Lung (tissue), 12 donors: ENCODE results near the gene ALPK1. TPM values are rescaled to one million over a fixed set of nuclear protein-coding genes. Genes with fewer than 3 reads are reported as not detected.

Source experiments
- ATAC-seq: fragments of 200-7000 bp; cut with Tn5 transposase; one replicate; pipeline ENCODE4 v1.9.1; 2020; ENCODE audit warnings: moderate number of reproducible peaks; ENCODE audit not compliant: insufficient read depth, low FRiP score
- DNase-seq, 3 donors: peaks; one replicate each; pipeline ENCODE4 v3.0.0-alpha.2; 2013 to 2017
- H3K27ac ChIP-seq, 2 donors: one replicate each; pipeline ENCODE4 v1.5.1; 2013; ENCODE audit warnings: mild to moderate bottlenecking in 2 of 2, moderate library complexity in 2 of 2, control low read depth in 1 of 2, inconsistent platforms in 1 of 2, low read depth in 1 of 2, low read length in 1 of 2
- H3K27me3 ChIP-seq, 3 donors: one replicate each; pipeline ENCODE4 v1.5.1; 2013; ENCODE audit warnings: low read length in 2 of 3; ENCODE audit not compliant: control insufficient read depth in 3 of 3, insufficient read depth in 3 of 3
- H3K36me3 ChIP-seq, 4 donors: one replicate each; pipeline ENCODE4 v1.5.1; 2013; ENCODE audit warnings: low read length in 4 of 4, mild to moderate bottlenecking in 1 of 4, moderate library complexity in 1 of 4; ENCODE audit not compliant: control insufficient read depth in 4 of 4, insufficient read depth in 4 of 4
- H3K4me1 ChIP-seq, 5 donors: one replicate each; pipeline ENCODE4 v1.5.1; 2013; ENCODE audit warnings: low read length in 5 of 5, mild to moderate bottlenecking in 2 of 5, moderate library complexity in 1 of 5; ENCODE audit not compliant: control insufficient read depth in 5 of 5, insufficient read depth in 5 of 5
- H3K4me3 ChIP-seq: one replicate; pipeline ENCODE4 v1.5.1; 2013; ENCODE audit warnings: mild to moderate bottlenecking, control low read depth, moderate library complexity
- H3K9ac ChIP-seq, 2 donors: one replicate each; pipeline ENCODE4 v1.5.1; 2013; ENCODE audit warnings: low read length in 2 of 2, control low read depth in 1 of 2; ENCODE audit not compliant: insufficient read depth in 1 of 2
- H3K9me3 ChIP-seq, 4 donors: one replicate each; pipeline ENCODE4 v1.5.1; 2013; ENCODE audit warnings: low read length in 3 of 4, mild to moderate bottlenecking in 1 of 4, moderate library complexity in 1 of 4; ENCODE audit not compliant: control insufficient read depth in 4 of 4, insufficient read depth in 3 of 4
- CTCF ChIP-seq: IDR thresholded peaks from 2 replicates; pipeline ENCODE4 v1.5.1; 2012; ENCODE audit warnings: mild to moderate bottlenecking; ENCODE audit errors: control extremely low read depth, extremely low read depth
- WGBS, 2 donors: extraction: QIAGEN DNeasy Blood & Tissue Kit; methylation state at CpG; one replicate each; pipeline ENCODE4 v1.1.7; 2013; 5-methylcytosine and 5-hydroxymethylcytosine counted together
- polyA plus RNA-seq, 2 donors: library from polyadenylated mRNA; stranded (reverse); fragments of 200-250 nt; gene quantifications; one replicate each; pipeline ENCODE4 v1.2.1, GENCODE V29; 2013
- total RNA-seq, 2 donors: library from RNA; depleted of rRNA in 1 of 2; stranded (reverse); fragments of >200 nt in 1 of 2; gene quantifications; one replicate each; pipeline ENCODE4 v1.2.1, GENCODE V29; 2014 to 2021
- donor health status: control.
- donor health status: control.
- donor health status: Bipolar disorder and iron deficiency.
- donor health status: healthy.
- donor health status: DM: yes; HTN: yes; CAD: no.

ALPK1 gene
- total and polyA plus RNA-seq, 4 donors, result 8.9 to 57.2 (median 23.4) TPM

- Histone ChIP-seq H3K27me3 (no peaks in the 10 kb centered on the region), H3K4me1 (peaks cover 0 to 6% (median 0%) of the 10 kb centered on the region in 5 donors), H3K9ac (no peak overlapping the region), H3K9me3 (no peaks in the 10 kb centered on the region), H3K36me3 (peaks cover 0 to 4% (median 0%) of the 10 kb centered on the region in 4 donors), H3K4me3 (no peak overlapping the region), H3K27ac (no peak overlapping the region)
- 83 to 89% methylated on average over 7 of the region's 7 CpGs for WGBS, 2 donors
- DNase-seq, result peak in 1 of 3 donors; percentile 46
- no peak for TF ChIP-seq CTCF
- no peak for ATAC-seq
Measured at GRCh38 chr4:112421911-112422310, 124.7 kb downstream of the ALPK1 start.

GRCh38 chr4:112422644-112423043 lies 125.5 kb downstream of the ALPK1 start:
- WGBS, 2 donors, result 63 to 76% methylated on average over 2 of the region's 2 CpGs
- DNase-seq, result peak in 2 of 3 donors; percentile 6 to 27
- no peak overlapping the region for H3K27ac ChIP-seq
- peaks cover 0 to 7% (median 0%) of the 10 kb centered on the region in 4 donors for H3K36me3 ChIP-seq
- H3K27me3 ChIP-seq, result no peaks in the 10 kb centered on the region
- no peaks in the 10 kb centered on the region for H3K9me3 ChIP-seq
- H3K4me1 ChIP-seq, result peaks cover 0 to 6% (median 0%) of the 10 kb centered on the region in 5 donors
- H3K4me3 ChIP-seq, result no peak overlapping the region
- no peak overlapping the region for H3K9ac ChIP-seq
- TF ChIP-seq CTCF, result no peak
- no peak for ATAC-seq

GRCh38 chr4:112423591-112423990 lies 126.4 kb downstream of the ALPK1 start:
- no peak overlapping the region for H3K27ac ChIP-seq
- H3K9me3 ChIP-seq, result no peaks in the 10 kb centered on the region
- no peak overlapping the region for H3K4me3 ChIP-seq
- peaks cover 0 to 6% (median 0%) of the 10 kb centered on the region in 5 donors for H3K4me1 ChIP-seq
- H3K9ac ChIP-seq, result no peak overlapping the region
- 86 to 97% methylated on average over 1 of the region's 1 CpG for WGBS, 2 donors
- no peak for TF ChIP-seq CTCF
- no peak for ATAC-seq
- H3K36me3 ChIP-seq, result peaks cover 0 to 7% (median 0%) of the 10 kb centered on the region in 4 donors
- DNase-seq, result no peak
- H3K27me3 ChIP-seq, result no peaks in the 10 kb centered on the region

GRCh38 chr4:112425823-112426222 lies 128.7 kb downstream of the ALPK1 start:
- Histone ChIP-seq H3K27me3 (no peaks in the 10 kb centered on the region), H3K4me3 (no peak overlapping the region), H3K36me3 (peaks cover 0 to 17% (median 0%) of the 10 kb centered on the region in 4 donors), H3K9ac (no peak overlapping the region), H3K4me1 (peaks cover 0 to 6% (median 0%) of the 10 kb centered on the region in 5 donors), H3K27ac (no peak overlapping the region), H3K9me3 (no peaks in the 10 kb centered on the region)
- no peak for ATAC-seq
- DNase-seq, result no peak
- WGBS, 2 donors, result 83 to 93% methylated on average over 4 of the region's 4 CpGs
- no peak for TF ChIP-seq CTCF
